Stimulated activated memory B cell treated with anti-CD40 and anti-IgM and Interleukin-4, amounts not matched to agents 10 μg/mL and 1 μg/mL and 100 μg/mL, for 72 hours (primary cell): ENCODE measurements around the gene PARD6A.
"Not testable (repeated sequence)": the region's sequence is repeated elsewhere in the genome, so short reads cannot be mapped to it uniquely, and the experiment has no call there.

Source experiments
- ATAC-seq: fragments of 150-1000 bp; cut with Tn5 transposase; 2 replicates; pipeline ENCODE4 v1.10.0; 2021
- H3K27ac Mint-ChIP-seq: one replicate; pipeline ENCODE4 v1.8.0; 2022; ENCODE audit warnings: mild to moderate bottlenecking, mixed read lengths
- H3K27me3 Mint-ChIP-seq: one replicate; pipeline ENCODE4 v1.8.0; 2022; ENCODE audit warnings: mixed read lengths
- H3K36me3 Mint-ChIP-seq: one replicate; pipeline ENCODE4 v1.8.0; 2022; ENCODE audit warnings: mixed read lengths
- H3K4me1 Mint-ChIP-seq: one replicate; pipeline ENCODE4 v1.8.0; 2022; ENCODE audit warnings: mixed read lengths
- H3K4me3 Mint-ChIP-seq: one replicate; pipeline ENCODE4 v1.8.0; 2022; ENCODE audit warnings: mild to moderate bottlenecking, moderate library complexity, mixed read lengths
- H3K9me3 Mint-ChIP-seq: one replicate; pipeline ENCODE4 v1.8.0; 2022; ENCODE audit warnings: mixed read lengths

Gene PARD6A

DNA sequence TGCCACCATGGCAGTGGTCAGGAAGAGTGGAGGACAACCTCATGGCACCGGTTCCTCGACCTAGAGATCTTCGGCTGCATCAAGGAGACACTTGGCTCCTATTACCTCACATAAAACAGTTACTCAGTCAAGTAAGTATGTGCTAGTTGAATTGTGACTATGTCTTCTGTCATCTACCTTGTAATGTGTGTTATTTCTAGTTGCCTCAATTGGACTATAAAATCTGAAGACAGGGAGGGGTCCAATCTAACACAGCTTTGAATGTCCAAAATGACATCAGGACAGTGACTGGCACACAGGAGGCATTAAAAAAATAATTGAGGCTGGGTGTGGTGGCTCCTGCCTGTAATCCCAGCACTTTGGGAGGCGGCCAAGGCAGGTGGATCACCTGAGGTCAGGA lies 23.0 kb downstream of the PARD6A start:
- no peak for ATAC-seq
- Mint-ChIP-seq H3K4me3 (no peak overlapping the region), H3K4me1 (peaks cover 19% of the 10 kb centered on the region), H3K27me3 (no peaks in the 10 kb centered on the region), H3K36me3 (peaks cover 29% of the 10 kb centered on the region), H3K9me3 (no peaks in the 10 kb centered on the region), H3K27ac (peak overlapping the region; percentile 27)

DNA sequence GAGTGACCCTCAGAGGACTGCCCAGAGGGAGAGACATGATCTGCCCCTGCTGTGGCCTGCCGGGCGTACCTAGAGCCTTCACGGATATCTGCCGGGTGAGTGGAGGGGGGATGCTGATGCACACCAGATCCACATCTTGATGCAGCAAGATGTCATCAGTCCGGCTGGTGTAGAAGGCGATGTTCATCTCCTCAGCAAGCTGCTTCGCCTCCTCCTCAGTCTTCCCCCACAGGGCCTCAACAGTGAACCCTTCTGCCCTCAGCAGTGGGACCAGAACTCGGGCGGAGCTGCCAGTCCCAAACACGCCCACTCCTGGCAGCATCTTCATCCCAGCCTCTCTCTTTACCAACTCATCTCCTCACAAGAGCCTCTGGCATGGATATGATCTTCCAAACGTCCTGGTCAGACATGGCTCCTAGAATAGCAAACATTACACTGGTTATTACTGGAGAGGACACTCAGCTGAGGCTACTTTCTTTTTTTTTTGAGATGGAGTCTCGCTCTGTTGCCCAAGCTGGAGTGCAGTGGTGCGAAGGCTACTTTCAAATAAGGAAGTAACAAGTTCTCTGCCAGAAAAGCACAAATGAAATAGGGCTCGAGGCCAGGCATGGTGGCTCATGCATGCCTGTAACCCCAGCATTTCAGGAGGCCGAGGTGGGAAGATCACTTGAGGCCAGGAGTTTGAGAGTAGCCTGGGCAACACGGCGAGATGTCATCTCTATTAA lies 24.8 kb downstream of the PARD6A start:
- peak overlapping the region; percentile 76 for H3K27ac Mint-ChIP-seq
- H3K36me3 Mint-ChIP-seq, result peaks cover 29% of the 10 kb centered on the region
- peak; percentile 85 for ATAC-seq
- H3K9me3 Mint-ChIP-seq, result no peaks in the 10 kb centered on the region
- H3K4me1 Mint-ChIP-seq, result peaks cover 19% of the 10 kb centered on the region
- H3K27me3 Mint-ChIP-seq, result no peaks in the 10 kb centered on the region
- peak overlapping the region; percentile 2 for H3K4me3 Mint-ChIP-seq

DNA sequence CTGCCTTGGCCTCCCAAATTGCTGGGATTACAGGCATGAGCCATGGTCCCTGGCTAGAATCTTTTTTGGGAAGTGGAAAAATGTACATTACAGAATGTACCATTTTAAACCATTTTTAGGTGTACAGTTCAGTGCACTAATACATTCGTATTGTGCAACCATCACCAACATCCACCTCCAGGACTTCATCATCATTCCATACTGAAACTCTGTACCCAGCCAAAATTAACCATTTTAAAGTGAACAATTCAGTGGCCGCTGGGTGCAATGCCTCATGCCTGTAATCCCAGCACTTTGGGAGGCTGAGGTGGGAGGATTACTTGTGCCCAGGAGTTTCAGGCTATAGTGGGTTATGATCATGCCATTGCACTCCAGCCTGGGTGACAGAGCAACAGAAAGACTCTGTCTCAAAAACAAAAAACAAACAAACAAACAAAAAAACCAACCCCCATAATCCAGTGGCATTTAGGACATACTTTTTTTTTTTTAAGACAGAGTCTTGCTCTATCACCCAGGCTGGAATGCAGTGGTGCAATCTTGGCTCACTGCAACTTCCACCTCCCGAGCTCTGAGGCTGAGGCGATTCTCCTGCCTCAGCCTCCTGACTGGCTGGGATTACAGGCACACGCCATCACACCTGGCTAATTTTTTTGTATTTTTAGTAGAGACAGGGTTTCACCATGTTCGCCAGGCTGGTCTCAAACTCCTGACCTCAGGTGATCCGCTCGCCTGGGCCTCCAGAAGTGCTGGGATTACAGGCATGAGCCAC lies 32.9 kb downstream of the PARD6A start:
- not testable (repeated sequence) for H3K4me3 Mint-ChIP-seq, H3K36me3 Mint-ChIP-seq, ATAC-seq, H3K9me3 Mint-ChIP-seq, H3K27me3 Mint-ChIP-seq
- Mint-ChIP-seq H3K27ac (peak overlapping the region; percentile 82), H3K4me1 (peaks cover 10% of the 10 kb centered on the region)

DNA sequence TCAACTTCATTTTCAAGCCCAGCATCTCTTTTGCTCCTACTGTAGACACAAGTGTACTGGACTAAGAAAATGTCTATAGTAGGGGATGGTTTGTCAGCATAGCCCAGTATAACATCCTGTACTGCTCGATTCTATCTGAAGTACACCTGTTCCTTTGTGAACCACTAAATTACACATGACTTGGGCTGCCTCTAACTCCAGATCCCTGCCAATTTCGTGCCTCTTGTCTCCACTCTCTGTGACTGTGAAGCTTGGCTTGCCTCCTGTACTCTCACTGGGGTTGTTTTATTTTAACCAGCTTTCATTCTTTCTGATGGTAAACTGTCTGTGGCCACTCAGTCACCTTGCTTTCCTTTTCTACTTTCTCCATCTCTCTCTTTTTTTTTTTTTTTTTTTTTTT lies 33.9 kb downstream of the PARD6A start:
- H3K9me3 Mint-ChIP-seq, result no peaks in the 10 kb centered on the region

DNA sequence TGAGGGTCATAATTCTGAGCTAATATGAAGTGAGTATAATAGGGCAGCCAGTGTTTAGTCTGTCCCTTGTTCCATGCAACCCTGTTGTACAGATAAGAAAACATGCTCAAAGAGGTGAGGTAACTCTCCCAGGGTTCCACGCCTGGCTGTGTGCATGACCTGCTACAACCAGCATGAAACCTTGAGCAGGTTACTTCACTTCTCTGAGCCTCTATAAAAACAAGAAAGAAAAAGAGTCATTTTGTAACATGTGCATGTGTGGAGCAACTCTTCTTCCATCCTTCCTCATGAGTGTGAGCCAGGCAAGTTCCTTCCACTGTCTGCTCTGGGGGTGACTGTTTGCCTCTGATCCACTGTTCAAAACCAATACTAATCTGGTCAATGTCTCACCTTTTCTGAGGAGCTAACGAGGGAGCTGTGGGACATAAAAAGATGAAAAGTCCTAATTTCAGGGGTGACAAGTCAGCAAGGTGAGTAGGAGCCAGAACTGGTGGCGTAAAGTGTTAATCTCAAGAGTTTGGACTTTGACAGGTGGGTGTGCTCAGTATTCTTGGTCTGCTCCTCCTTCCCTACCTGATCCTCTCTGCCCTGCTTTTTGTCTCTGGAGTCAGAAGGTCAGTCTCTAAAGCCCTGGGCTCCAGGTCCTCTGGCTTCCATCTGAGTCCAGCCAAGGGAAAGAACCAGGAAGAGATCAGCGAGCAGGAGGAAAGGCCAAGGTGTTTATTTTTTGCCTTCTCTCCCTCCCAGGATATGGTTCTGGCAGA lies 36.8 kb downstream of the PARD6A start:
- no peak for ATAC-seq

More for the DNA sequence above, 33.9 kb downstream of the PARD6A start:
- no peak overlapping the region for H3K27ac Mint-ChIP-seq
- no peak overlapping the region for H3K4me3 Mint-ChIP-seq
- H3K4me1 Mint-ChIP-seq, result peaks cover 10% of the 10 kb centered on the region
- no peaks in the 10 kb centered on the region for H3K27me3 Mint-ChIP-seq
- ATAC-seq, result no peak
- H3K36me3 Mint-ChIP-seq, result peaks cover 12% of the 10 kb centered on the region

DNA sequence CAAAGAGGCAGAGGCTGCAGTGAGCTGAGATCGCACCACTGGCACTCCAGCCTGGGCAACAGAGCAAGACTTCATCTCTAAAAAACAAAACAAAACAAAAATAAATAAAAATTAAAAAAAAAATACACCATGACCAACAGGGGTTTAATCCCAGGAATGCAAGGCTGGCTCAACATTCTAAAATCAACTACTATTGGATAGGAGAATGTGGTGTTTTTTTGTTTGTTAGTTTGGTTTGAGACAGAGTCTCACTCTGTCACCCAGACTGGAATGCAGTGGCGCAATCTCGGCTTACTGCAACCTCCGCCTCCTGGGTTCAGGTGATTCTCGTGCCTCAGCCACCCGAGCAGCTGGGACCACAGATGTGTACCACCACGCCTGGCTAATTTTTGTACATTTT lies 38.5 kb downstream of the PARD6A start:
- Mint-ChIP-seq H3K4me3 (no peak overlapping the region), H3K27me3 (no peaks in the 10 kb centered on the region), H3K27ac (no peak overlapping the region), H3K36me3 (peaks cover 12% of the 10 kb centered on the region), H3K9me3 (no peaks in the 10 kb centered on the region), H3K4me1 (peaks cover 7% of the 10 kb centered on the region)
- no peak for ATAC-seq

More for the DNA sequence above, 36.8 kb downstream of the PARD6A start:
- Mint-ChIP-seq H3K4me3 (no peak overlapping the region), H3K36me3 (peaks cover 12% of the 10 kb centered on the region), H3K27me3 (no peaks in the 10 kb centered on the region), H3K9me3 (no peaks in the 10 kb centered on the region), H3K4me1 (peaks cover 11% of the 10 kb centered on the region), H3K27ac (no peak overlapping the region)

DNA sequence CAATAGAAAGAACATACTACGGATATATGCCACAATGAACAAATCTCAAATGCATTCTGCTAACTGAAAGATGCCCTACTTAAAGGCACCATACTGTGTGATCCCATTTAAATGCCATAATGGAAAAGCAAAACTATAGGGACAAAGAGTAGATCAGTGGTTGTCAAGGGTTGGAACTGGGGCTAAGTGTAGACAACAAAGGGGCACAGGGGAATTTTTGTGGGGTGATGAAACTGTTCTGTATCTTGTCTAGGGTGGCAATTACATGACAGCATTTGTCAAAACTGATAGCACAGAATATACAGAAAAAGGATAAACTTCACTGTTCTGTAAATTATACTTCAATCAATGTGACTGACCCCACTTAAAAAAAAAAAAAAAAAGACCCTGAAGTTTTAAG lies 40.7 kb downstream of the PARD6A start:
- Mint-ChIP-seq H3K9me3 (no peaks in the 10 kb centered on the region), H3K27me3 (no peaks in the 10 kb centered on the region), H3K4me3 (no peak overlapping the region), H3K36me3 (peaks cover 12% of the 10 kb centered on the region), H3K4me1 (peaks cover 14% of the 10 kb centered on the region), H3K27ac (no peak overlapping the region)
- no peak for ATAC-seq

DNA sequence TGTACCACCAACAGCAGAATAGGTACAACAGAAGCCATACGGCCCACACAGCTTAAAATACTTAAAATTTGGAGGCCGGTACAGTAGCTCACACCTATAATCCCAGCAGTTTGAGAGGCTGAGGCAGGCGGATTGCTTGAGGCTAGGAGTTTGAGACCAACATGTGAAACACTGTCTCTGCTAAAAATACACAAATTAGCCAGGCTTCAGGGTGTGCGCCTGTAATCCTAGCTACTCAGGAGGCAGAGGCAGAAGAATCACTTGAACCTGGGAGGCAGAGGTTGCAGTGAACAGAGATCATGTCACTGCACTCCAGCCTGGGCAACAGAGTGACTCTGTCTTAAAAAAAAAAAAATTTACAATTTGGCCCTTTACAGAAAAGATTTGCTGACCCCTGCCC lies 41.4 kb downstream of the PARD6A start:
- ATAC-seq, result no peak
- Mint-ChIP-seq H3K9me3 (no peaks in the 10 kb centered on the region), H3K4me1 (peaks cover 14% of the 10 kb centered on the region)

DNA sequence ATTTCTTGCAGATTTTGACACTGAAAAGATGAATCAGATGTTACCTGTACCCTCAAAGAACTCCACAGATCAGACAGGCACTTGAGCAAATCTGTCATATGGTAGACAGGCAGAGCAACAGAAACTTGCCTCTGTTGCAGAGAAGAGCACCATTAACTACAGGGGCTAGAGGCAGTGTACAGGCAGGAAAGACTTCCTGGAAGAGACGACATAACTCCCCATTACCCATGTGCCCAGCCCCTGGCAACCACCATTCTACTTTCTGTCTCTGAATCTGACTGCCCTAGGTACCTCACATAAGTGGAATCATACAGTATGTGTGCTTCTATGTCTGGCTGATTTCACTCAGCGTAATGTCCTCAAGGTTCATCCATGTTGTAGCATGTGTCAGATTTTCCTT lies 42.9 kb downstream of the PARD6A start:
- H3K9me3 Mint-ChIP-seq, result no peaks in the 10 kb centered on the region
- H3K27me3 Mint-ChIP-seq, result no peaks in the 10 kb centered on the region
- ATAC-seq, result no peak
- H3K36me3 Mint-ChIP-seq, result peaks cover 3% of the 10 kb centered on the region
- H3K4me1 Mint-ChIP-seq, result peaks cover 16% of the 10 kb centered on the region
- no peak overlapping the region for H3K27ac Mint-ChIP-seq
- no peak overlapping the region for H3K4me3 Mint-ChIP-seq

More for the DNA sequence above, 41.4 kb downstream of the PARD6A start:
- no peak overlapping the region for H3K4me3 Mint-ChIP-seq
- peaks cover 12% of the 10 kb centered on the region for H3K36me3 Mint-ChIP-seq
- H3K27ac Mint-ChIP-seq, result no peak overlapping the region
- no peaks in the 10 kb centered on the region for H3K27me3 Mint-ChIP-seq

DNA sequence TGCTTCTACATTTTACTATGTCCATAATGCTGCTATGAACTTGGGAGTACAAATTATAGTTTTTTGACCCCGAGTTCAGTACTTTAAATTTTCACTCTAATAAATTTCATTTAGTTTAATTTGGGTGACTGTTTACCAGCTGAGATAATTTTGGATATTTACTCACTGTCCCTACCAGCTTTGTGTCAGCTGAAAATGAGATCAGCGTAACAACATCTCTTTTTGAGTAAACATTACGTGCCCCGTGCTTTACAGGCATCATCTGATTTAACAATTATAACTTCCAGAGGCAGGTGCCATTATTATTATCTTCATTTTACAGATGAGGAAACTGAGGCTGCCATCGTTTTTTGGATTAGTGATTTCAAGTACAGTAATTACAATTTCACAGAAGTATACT lies 43.4 kb downstream of the PARD6A start:
- no peak overlapping the region for H3K4me3 Mint-ChIP-seq
- no peaks in the 10 kb centered on the region for H3K36me3 Mint-ChIP-seq
- H3K27ac Mint-ChIP-seq, result no peak overlapping the region
- ATAC-seq, result no peak
- no peaks in the 10 kb centered on the region for H3K9me3 Mint-ChIP-seq
- H3K27me3 Mint-ChIP-seq, result no peaks in the 10 kb centered on the region
- peaks cover 21% of the 10 kb centered on the region for H3K4me1 Mint-ChIP-seq

DNA sequence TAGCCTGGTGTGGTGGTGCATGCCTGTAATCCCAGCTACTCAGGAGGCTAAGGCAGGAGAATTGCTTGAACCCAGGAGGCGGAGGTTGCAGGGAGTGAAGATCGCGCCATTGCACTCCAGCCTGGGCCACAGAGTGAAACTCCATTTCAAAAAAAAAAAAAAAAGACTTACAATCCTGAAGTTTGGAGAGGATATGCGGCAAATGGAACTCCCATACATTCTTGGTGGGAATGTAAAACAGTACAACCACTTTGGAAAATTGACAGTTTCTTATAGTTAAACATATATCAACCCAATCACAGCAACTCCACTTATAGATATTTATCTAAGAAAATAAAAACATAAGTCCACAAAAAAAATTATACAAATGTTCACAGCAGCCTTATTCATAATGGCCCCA lies 46.5 kb downstream of the PARD6A start:
- peaks cover 28% of the 10 kb centered on the region for H3K4me1 Mint-ChIP-seq
- no peaks in the 10 kb centered on the region for H3K9me3 Mint-ChIP-seq
- peaks cover 11% of the 10 kb centered on the region for H3K36me3 Mint-ChIP-seq
- ATAC-seq, result no peak
- no peak overlapping the region for H3K4me3 Mint-ChIP-seq
- no peaks in the 10 kb centered on the region for H3K27me3 Mint-ChIP-seq
- no peak overlapping the region for H3K27ac Mint-ChIP-seq

DNA sequence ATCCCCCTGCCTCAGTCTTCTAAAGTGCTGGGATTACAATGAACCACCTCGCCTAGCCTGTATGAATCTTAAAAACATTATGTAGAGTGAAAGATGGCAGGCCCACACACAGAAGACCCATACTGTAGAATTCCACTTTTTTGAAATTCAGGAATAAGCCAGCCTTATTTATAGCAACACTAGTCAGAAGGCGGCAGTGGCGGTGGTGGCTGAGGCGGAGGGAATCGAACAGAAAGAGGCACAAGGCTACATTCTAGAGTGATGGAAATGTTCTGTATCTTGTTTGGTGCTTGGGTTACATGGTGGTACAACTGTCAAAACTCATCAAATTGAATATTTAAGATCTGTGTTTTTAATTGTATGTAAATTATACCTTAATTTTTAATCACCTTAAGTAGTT lies 47.0 kb downstream of the PARD6A start:
- Mint-ChIP-seq H3K27me3 (no peaks in the 10 kb centered on the region), H3K27ac (no peak overlapping the region), H3K4me3 (no peak overlapping the region), H3K36me3 (peaks cover 11% of the 10 kb centered on the region), H3K4me1 (peaks cover 28% of the 10 kb centered on the region), H3K9me3 (no peaks in the 10 kb centered on the region)
- ATAC-seq, result no peak

DNA sequence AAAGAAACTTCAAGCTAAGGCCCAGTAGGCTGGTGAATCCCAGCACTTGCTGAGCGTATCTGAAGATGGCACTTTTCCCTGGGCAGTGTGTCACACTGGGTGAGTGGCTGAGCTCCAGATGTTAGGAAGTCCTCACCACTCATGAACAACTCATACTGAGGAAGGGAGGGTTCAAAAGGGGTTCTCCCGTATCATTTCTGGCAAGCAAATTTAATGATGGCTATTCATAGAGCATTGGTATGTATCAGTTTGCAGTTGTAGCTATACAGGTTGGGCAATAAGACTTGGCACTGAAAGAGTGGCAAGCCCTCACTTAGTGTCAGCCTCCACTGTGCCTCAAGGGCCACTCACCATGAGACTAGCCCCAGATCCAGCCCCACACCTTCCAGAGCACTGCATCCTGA lies 47.6 kb downstream of the PARD6A start:
- H3K36me3 Mint-ChIP-seq, result peaks cover 11% of the 10 kb centered on the region

DNA sequence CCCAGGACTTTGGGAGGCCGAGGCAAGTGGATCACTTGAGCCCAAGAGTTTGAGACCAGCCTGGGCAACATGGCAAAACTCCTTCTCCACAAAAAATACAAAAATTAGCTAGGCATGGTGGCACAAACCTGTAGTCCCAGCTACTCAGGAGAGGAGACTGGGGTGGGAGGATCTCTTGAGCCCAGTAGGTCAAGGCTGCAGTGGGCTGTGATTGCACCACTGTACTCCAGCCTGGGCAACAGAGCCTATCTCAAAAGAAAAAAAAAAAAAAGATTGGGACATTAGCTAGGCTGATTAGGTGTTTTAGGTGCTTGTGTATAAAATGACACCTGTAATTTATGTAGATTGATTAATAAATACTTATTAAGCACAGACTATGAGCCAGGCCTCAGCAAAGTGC lies 48.3 kb downstream of the PARD6A start:
- H3K27ac Mint-ChIP-seq, result no peak overlapping the region
- no peaks in the 10 kb centered on the region for H3K27me3 Mint-ChIP-seq
- no peak for ATAC-seq
- no peak overlapping the region for H3K4me3 Mint-ChIP-seq
- H3K9me3 Mint-ChIP-seq, result no peaks in the 10 kb centered on the region
- peaks cover 28% of the 10 kb centered on the region for H3K4me1 Mint-ChIP-seq
- peaks cover 11% of the 10 kb centered on the region for H3K36me3 Mint-ChIP-seq

More for the DNA sequence above, 47.6 kb downstream of the PARD6A start:
- no peaks in the 10 kb centered on the region for H3K27me3 Mint-ChIP-seq
- no peak overlapping the region for H3K4me3 Mint-ChIP-seq
- no peak overlapping the region for H3K27ac Mint-ChIP-seq
- ATAC-seq, result no peak
- no peaks in the 10 kb centered on the region for H3K9me3 Mint-ChIP-seq
- peaks cover 28% of the 10 kb centered on the region for H3K4me1 Mint-ChIP-seq

DNA sequence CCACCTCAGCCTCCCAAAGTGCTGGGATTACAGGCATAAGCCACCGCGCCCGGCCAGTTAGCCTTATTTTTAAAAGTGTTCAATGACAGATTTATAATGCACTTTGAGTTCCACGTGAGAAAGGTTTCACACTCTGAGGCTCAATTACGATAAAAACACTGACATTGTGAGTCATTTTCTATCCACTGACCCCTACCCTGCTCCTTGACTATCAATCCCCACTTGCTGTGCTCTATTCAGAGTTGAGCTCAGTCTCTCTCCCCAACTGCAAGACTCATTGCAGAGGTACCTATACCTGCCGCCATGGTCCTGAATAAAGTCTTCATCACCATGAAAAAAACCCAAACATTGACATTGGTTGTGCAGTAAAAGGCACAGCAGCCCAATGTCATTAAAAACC lies 49.8 kb downstream of the PARD6A start:
- Mint-ChIP-seq H3K27me3 (no peaks in the 10 kb centered on the region), H3K4me1 (peaks cover 31% of the 10 kb centered on the region), H3K9me3 (no peaks in the 10 kb centered on the region), H3K4me3 (no peak overlapping the region), H3K27ac (no peak overlapping the region), H3K36me3 (peaks cover 11% of the 10 kb centered on the region)
- no peak for ATAC-seq
